ENCODE results near the gene DNPEP.

DNPEP gene

DNA sequence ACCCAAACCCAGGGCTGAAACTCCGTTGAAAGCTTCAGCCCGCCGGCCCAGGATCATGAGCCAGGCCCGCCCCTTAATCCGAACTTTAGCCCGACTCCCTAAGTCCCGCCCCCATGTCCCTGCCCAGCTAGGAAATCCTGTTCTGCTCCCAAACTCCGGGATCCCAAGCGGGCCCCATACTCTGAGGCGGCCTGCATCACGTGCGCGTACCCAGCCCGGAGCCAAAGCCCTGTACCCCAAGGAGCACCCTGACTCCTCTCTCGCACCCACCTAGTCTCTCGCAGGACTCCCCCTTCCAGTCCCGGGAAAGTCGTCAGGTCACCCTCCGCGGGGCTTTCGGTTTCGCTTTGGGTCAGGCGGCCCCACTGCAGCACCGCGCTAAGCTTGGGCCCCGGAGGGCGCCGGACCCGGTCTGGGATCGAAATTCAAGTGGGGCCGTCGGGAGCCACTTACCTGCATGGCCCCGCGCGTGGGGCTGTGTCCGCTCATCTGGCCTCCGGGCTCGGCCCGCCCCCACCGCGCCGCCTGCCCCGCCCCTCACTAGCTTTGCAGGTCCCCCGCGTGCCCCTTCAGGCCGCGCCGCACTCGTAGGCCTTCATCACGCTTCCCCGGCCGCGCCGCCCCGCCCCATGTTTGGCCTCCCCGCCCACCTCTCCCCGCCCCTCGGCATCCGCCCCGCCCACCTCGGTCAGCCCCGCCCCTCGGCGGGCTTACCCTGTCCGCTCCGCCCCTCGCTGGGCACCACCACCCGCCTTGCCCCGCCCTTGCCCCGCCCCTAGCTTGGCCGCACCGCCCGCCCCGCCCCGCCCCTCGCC is at the start of gene DNPEP:
Gene DNPEP, minus strand, starts transcription at position 607 of the 815 bp plus-strand sequence. Its CDS starts 118 bp downstream, at position 489.
- DNase-seq (ENCODE audit: low spot score): peak; percentile 94

DNA sequence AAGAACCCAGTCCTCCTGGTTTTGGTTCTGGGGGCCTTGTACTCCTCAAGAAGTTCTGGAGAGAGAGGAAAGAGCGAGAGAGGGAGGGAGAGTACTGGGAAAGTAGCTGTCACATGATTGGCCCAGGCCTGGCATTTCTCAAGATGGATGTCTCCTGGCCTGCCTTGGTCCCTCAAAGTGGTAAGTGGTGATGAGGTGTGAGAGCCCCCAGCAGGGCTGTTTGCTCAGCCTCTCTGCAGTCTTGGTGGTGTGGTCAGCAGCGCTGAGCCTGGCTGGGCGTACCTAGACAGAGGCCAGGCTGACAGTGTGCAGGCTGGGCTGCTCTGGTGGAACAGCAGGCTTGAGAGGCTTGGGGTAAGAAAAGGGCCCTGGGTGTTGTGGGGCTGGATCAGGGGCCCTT is 49.4 kb upstream of the DNPEP start:
- DNase-seq (ENCODE audit: low spot score): no peak

DNA sequence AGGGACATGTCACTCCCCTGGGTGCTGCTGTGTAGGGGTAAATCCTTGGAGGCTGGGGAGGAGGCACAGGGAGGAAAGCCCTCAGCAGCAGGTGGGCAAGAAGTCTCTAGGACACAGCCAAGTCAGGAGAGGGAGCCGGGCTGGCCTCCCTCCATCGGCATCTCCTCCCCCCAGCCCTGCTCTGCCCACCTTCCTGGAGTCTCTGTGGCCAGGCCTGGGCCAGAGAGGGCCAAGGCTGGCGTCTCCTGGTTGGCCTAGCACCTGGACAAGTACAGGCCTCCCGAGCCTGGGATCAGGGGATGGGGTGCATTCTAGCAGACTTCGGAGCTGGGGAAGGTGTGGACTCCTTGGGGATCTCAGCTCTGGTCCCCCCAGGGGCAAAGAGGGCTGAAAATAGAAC is 48.8 kb upstream of the DNPEP start:
- DNase-seq (ENCODE audit: low spot score): no peak

DNA sequence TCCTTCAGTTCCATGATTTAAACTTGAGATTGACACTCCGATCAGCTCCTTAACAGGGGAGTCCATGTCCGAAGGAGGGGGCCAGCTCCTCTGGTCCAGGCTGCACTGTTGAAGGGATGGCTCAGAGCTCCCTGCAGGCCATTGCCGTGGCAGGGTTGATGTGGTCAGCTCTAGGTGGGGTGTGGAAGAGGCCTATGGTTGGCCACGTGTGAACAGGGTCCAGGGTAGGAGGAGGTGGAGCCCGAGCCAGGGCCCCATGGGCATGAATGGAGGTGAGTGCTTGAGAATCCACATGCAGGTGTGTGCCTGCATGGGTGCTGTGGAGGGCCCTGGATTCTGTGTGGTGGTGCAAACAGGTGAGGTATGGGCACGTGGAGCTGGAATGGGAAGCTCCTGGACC is 48.0 kb upstream of the DNPEP start:
- no peak for DNase-seq (ENCODE audit: low spot score)

DNA sequence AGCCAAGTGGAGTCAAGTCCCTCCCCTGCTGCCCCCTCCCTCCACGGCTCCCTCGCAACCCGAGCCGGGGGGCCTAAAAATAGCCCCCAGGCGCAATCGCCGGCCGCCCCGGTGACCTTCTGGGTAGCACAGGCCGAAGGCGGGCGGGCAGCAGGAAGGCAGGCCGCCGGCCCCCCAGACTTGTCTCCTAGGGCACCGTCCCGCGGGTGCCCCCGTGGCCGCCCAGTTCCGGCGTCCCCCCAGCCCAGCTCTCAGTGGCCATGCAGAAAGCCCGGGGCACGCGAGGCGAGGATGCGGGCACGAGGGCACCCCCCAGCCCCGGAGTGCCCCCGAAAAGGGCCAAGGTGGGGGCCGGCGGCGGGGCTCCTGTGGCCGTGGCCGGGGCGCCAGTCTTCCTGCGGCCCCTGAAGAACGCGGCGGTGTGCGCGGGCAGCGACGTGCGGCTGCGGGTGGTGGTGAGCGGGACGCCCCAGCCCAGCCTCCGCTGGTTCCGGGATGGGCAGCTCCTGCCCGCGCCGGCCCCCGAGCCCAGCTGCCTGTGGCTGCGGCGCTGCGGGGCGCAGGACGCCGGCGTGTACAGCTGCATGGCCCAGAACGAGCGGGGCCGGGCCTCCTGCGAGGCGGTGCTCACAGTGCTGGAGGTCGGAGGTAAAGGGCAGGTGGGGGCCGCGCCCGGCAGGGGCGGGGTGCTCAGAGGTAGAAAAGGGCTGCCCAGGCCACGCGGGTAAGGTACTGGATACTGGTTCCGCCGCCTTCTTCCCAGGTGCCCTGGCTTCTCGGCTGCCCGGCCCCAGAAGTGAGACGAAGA is 47.2 kb upstream of the DNPEP start, which contains the start of gene SPEG:
Gene SPEG, plus strand, starts transcription at position 126 of the 808 bp plus-strand sequence. Its CDS starts 135 bp downstream, at position 261.
- DNase-seq (ENCODE audit: low spot score): peak; percentile 60

DNA sequence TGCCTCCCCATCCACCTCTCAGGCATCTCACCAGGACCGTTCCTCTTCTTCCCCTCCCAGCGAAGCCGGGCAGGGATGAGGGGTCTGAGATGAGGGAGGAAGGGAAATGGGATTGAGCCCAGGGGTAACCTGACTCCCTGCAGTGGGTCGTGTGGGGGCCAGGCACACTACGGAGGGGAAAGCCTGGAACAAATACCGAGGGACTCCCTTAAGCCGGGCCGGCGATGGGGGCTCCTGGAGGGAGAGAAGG is 46.7 kb upstream of the DNPEP start:
- no peak for DNase-seq (ENCODE audit: low spot score)

DNA sequence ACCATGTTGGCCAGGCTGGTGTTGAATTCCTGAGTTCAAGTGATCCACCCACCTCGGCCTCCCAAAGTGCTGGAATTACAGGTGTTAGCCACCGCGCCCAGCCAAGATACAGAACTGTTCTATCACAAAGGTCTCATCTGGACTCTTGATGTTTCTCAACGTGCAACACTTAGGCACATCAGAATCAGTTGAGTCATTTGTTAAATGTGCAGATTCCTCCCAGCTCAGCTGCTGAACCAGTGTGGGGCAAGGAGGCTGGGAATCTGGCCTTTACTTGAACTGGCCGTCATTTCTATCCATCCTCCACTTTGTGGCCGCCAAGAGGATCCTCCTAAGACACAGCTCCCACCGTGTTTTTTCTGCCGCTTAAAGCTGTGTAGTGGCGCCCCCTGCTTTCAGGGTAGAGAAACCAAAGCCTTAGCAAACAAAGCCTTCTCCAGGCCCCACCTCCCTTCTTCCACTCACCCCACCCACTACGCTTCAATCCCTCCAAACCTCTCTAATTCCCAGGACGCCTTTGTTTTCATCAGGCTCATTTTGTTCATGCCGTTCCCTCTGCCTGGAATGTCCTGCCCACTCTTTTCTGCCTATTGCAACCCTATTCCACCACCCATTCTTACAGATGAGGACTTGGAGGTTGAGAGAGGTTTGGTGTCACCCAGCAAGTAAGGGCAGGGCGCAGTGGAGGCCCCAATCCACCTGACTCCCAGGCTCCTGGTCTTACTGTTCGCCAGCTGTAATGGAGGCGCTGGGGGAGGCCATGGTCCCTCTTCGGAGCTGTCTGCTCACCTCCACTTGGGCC is 46.2 kb upstream of the DNPEP start:
- DNase-seq (ENCODE audit: low spot score): peak; percentile 75

DNA sequence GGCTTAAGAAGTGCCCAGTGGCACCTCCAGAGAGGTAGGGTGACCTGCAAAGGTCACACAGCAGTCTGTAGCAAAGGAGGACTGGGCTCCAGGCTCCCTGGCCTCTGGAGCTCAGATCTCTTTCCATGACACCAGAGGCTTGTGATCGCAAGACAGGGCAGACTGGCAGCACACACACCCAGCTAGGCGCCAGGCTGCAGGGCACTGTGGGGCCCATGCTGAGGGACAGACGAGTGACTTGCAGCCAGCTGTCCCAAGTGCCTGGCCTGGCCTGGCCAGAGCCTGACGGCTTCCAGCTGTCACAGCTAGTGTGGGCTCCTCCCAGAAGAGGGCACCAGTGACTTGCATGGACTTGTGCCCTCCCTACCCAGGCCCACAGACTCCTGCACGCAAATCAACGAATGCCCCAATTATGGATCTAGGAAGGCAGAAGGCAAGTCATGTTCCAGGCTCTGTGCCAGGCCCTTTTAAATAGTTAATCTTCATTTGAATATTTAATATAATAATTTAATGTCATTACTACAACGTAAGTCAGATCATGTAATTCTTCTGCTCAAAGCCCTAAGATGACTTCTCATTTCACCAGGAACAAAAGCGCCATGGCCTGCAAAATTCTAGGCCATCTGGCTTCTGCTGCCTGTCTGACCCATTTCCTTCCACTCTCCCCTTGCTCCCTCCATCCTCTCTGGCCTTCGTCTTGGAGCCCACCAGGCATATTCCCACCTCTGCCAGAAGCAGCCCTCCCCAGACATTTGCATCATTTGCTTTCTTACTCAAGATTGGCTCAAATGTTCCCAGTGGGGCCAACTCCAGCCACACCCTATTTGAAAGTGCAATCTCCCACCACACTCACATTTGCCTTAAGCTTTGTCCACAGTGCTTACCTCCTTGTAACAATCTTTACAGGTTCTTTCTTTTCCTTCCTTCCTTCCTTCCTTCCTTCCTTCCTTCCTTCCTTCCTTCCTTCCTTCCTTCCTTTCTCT is 43.2 kb upstream of the DNPEP start:
- no peak for DNase-seq (ENCODE audit: low spot score)

DNA sequence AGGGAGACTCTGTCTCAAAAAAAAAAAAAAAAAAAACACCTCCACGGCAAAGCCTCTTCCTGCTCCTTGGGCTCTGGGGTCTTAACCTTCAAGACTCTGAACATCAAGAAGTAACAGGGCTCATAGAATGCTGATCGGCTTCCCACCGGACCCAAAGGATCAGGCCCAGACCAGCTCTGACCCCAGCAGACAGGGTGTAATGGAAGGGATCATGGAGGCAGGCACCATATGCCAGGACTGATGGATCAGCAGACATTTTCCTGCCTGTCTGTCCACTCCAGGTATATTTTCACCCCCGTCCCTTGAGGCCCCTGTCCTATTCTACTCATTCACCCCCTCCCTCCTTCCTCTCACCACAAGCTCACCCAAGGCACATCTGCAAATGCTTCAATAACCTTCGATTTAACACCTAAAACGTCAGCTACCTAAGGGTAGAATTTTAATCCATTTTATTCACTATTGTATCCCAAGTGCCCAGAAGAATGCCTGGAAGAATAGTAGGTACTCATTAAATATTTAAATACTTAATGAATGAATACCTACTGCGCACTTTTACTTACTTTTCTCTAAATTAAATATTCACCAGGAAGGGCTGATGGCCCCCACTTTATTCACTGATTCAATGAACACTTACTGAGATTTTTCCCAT is 42.4 kb upstream of the DNPEP start:
- no peak for DNase-seq (ENCODE audit: low spot score)

DNA sequence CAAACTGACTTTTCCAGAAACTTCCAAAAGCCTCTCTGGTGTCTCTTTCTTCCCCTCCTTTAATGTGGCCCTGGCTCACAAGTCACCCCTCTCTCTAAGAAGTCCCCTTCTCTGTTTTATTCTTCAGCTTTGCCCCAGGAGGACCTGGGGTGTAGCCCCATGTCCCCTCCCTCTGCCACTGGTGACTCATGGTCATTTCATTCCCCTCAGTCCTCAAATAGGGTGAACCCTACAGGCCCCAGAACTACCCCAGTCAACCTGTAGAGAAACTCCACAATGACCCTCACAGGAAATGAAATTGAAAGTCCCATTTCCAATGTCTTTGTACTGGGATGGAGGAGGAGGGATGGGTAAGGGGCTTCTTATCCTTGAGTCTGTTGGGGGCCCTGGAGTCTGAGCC is 40.8 kb upstream of the DNPEP start:
- DNase-seq (ENCODE audit: low spot score): no peak

DNA sequence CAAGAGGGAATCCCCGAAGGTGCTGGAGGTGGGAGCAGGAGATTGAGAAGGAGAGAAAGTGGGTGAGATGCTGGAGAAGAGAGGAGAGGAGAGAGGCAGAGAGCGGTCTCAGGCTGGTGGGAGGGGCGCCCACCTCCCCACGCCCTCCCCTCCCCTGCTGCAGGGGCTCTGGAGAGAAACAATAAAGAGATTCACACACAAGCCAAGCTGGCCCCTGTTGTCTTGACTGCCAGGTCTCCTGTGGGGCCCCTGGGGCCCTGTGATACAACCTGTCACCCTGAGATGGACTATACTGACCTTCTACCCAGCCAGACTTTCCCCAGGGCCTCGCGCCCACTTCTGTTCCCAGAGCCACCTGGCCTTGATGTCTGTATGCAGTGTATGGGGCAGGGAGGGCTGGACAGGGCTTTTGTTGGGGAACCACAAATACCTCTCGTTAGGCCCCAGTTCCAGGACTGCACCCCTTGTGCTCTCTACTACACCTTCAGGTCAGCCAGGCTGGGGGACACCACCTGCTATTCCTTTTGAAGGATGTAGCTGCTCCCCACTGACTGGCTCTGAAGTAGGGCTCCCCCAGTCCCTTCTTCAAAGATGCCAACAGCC is 38.9 kb upstream of the DNPEP start:
- DNase-seq (ENCODE audit: low spot score): no peak

DNA sequence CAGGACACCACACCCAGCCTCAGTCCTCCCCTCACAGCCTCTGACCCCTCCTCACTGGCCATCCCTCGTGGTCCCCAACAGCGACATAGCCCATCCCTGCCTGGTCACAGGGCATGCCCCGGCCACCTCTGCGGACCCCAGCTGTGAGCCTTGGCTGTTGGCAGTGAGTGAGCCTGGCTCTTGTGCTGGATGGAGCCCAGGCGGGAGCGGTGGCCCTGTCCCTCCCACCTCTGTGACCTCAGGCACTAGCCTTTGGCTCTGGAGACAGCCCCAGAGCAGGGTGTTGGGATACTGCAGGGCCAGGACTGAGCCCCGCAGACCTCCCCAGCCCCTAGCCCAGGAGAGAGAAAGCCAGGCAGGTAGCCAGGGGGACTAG is 38.3 kb upstream of the DNPEP start:
- no peak for DNase-seq (ENCODE audit: low spot score)

DNA sequence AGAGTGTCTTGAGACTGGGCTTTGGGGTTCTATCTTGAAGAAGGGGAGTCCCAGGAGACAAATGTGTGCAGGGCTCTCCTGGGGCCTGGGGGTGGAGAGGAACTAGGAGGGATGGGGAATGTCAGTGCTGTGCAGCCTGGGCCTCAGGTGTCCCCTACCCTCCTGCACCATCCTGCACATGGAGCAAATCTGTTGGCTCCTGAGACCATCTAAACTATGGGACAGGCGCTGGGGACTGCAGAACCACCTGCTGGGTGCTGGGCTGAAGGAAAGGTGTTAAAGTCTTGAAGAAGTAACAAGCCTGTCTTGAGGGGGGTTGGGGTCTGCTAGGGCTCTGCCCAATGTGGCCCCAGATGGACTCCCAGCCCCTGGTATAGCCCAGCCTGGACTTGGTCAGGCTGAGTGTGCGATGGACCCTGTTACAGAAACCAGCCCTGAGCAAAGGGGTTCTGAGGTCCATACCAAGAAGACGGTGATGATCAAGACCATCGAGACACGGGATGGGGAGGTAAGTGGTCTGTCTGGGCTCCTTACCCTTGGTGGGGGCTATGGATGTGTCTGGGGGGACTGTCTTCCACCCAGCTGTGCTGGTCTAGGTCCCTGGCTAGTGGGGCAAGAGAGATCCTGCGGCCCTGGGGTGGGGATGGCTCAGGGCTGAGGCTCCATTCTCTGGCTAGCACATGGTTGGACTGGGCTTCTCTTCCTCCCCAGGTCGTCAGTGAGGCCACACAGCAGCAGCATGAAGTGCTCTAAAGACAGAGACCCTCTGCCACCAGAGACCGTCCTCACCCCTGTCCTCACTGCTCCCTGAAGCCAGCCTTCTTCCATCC is 37.7 kb upstream of the DNPEP start:
- no peak for DNase-seq (ENCODE audit: low spot score)

DNA sequence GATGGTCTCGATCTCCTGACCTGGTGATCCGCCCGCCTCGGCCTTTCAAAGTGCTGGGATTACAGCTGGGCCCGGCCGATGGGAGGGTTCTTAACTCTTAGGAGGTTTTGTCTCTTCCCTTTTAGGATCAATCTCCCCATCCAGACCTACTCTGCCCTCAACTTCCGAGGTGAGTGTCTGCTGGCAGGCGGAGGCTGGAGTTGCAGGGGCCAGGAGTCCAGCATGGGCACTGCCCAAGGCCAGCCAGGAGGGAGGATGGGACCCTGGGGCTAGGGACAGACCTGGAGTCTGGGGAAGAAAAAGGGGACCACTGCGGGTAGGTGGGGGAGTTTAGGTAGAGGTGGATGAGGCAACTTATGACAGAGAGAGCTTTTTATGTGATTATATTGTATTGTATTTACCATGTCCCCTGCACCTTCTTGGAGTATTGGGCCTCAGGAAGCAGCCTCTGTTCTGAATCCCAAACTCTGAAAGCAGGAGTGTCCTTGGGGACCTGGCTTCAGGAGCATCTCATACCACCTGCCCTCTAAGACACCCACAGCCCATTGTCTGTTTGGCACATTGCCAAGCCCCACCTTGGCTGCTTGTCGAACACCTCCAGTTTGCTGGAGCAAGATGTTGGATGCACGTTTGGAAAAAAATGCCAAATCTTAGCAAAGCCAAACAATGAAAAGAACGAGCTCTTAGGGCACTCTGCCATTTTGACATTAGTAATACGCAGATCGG is 36.1 kb upstream of the DNPEP start:
- DNase-seq (ENCODE audit: low spot score): no peak

DNA sequence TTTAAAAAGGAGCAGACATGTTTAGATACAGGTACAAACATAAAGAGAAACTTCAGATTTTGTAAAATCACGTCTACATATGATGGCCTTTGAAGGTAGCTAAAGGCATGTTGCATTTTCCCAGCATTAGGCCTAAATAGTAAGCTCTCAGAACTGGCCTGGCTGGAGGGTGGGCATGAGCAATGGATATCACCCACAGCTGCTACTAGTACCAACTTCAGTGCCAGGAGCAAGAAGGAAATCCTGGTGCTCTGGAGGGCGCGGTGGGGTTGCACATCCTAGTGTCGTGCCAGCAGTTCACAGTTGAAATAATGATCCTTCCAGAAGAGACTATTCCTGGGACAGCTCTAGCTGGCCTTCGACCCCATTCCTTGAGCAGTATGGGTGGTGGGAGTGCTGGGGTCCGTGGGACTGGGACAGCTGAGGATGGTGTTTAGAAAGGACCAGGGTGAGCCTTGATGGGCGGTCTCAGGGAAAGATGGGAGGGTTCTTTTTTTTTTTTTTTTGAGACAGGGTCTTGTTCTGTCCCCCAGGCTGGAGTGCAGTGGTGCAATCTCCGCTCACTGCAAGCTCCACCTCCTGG is 35.3 kb upstream of the DNPEP start:
- no peak for DNase-seq (ENCODE audit: low spot score)

DNA sequence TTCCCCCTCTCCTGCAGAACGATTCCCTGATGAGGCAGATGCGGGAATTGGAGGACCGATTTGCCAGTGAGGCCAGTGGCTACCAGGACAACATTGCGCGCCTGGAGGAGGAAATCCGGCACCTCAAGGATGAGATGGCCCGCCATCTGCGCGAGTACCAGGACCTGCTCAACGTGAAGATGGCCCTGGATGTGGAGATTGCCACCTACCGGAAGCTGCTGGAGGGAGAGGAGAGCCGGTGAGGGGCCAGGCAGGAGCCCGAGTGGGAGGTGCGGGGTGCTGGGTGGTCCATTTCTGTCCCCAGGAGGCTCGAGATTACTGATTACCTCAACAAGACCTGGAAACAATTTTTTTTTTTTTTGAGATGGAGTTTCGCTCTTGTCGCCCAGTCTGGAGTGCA is 33.6 kb upstream of the DNPEP start:
- no peak for DNase-seq (ENCODE audit: low spot score)

DNA sequence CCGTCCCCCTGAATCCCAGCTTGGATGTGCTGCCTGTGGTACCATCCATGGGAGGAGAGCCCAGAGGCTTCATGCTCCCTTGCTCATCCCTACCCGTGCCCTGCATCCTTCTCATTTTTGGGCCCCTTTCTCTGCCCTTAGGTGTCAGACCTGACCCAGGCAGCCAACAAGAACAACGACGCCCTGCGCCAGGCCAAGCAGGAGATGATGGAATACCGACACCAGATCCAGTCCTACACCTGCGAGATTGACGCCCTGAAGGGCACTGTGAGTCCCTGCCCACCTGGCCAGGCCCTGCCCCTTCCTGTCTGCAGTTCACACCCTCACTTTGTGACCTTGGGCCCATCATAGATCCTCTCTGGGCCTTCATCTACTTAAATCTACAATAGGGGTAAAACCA is 33.0 kb upstream of the DNPEP start:
- DNase-seq (ENCODE audit: low spot score): no peak

DNA sequence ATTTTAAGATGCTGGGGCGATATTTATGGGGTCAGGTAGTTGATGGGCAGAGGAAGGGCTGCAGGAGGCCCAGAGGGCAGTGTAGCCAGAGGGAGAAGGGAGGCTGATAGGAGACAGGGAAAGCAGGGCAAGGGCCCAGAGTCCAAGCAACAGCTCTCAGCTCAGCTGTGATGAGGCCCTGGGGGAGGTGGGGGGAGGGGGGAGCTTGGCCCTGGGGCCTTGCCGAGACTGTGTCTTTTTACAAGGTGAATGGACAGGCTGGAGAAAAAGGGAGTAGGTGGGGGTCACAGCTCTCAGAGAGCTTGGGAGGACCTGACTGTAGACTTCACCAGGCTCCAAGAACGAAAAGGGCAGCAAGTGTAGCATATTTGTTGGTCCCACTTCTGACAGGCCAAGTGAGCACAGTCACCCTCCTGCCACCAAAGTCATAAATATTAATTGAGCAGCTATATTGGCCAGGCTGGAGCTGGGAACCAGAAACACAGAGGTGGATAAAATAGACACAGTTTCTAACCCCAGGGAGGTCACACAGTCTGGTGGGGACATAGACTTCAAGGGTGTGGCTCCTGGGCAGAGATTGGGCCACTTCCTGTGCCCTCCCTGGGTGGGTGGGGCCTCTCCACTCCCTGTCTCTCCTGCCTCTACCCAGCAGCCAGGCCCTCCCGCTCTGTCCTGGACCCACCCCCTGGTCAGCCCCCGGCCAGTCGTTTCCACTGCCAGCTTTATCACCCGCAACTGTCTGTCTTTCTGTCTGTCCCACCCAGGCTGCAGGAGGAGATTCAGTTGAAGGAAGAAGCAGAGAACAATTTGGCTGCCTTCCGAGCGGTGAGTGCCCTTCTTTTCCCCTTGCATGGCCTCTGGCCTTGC is 31.9 kb upstream of the DNPEP start:
- DNase-seq (ENCODE audit: low spot score): no peak

All from iPS-NIHi11 (cell line).